ENCODE data around the gene CCR2. TPM values are rescaled to one million over a fixed set of nuclear protein-coding genes. Genes with fewer than 3 reads are reported as not detected.

Gene CCR2
- total RNA-seq, 1 donor from 2014 or later: 1.2 TPM

- intact Hi-C loops (cut with DNase I): no loop called here
- no peak for DNase-seq (ENCODE audit: extremely low spot score in 2 of 2)
- H3K4me3 ChIP-seq: no peak overlapping the region
- H3K27me3 ChIP-seq: no peaks in the 10 kb centered on the region
- no peaks in the 10 kb centered on the region for H3K36me3 ChIP-seq
- no peaks in the 10 kb centered on the region for H3K9me3 ChIP-seq
- no peak overlapping the region for H3K27ac ChIP-seq
- no peak for TF ChIP-seq POLR2A (IDR thresholded peaks at IDR 0.05)
- no peak for TF ChIP-seq CTCF (IDR thresholded peaks at IDR 0.05)
- TF ChIP-seq POLR2AphosphoS5 (IDR thresholded peaks at IDR 0.05; ENCODE audit: insufficient read depth in 1 of 2, low read depth in 1 of 2): no peak
- H3K4me1 ChIP-seq: no peaks in the 10 kb centered on the region
Measured at GRCh38 chr3:46397111-46397510, 43.2 kb downstream of the CCR2 start.

- Histone ChIP-seq H3K27me3 (no peaks in the 10 kb centered on the region), H3K4me3 (no peak overlapping the region), H3K4me1 (no peaks in the 10 kb centered on the region), H3K9me3 (no peaks in the 10 kb centered on the region), H3K27ac (no peak overlapping the region), H3K36me3 (no peaks in the 10 kb centered on the region)
- TF ChIP-seq POLR2AphosphoS5 (IDR thresholded peaks at IDR 0.05; ENCODE audit: insufficient read depth in 1 of 2, low read depth in 1 of 2) (no peak), CTCF (IDR thresholded peaks at IDR 0.05) (no peak), POLR2A (IDR thresholded peaks at IDR 0.05) (no peak)
- intact Hi-C loops (cut with DNase I): no loop called here
- no peak for DNase-seq (ENCODE audit: extremely low spot score in 2 of 2)
Measured at GRCh38 chr3:46398186-46398955, 44.5 kb downstream of the CCR2 start.

GRCh38 chr3:46399098-46399497 lies 45.2 kb downstream of the CCR2 start:
- H3K4me3 ChIP-seq: no peak overlapping the region
- no peaks in the 10 kb centered on the region for H3K36me3 ChIP-seq
- no peaks in the 10 kb centered on the region for H3K9me3 ChIP-seq
- no peak overlapping the region for H3K27ac ChIP-seq
- H3K27me3 ChIP-seq: no peaks in the 10 kb centered on the region
- DNase-seq (ENCODE audit: extremely low spot score in 2 of 2): no peak
- no peaks in the 10 kb centered on the region for H3K4me1 ChIP-seq
- intact Hi-C loops (cut with DNase I): no loop called here
- no peak for TF ChIP-seq POLR2AphosphoS5 (IDR thresholded peaks at IDR 0.05; ENCODE audit: insufficient read depth in 1 of 2, low read depth in 1 of 2)
- TF ChIP-seq CTCF (IDR thresholded peaks at IDR 0.05): no peak
- no peak for TF ChIP-seq POLR2A (IDR thresholded peaks at IDR 0.05)

GRCh38 chr3:46399557-46399956 lies 45.6 kb downstream of the CCR2 start:
- no peaks in the 10 kb centered on the region for H3K9me3 ChIP-seq
- H3K4me3 ChIP-seq: no peak overlapping the region
- TF ChIP-seq POLR2A (IDR thresholded peaks at IDR 0.05): no peak
- TF ChIP-seq POLR2AphosphoS5 (IDR thresholded peaks at IDR 0.05; ENCODE audit: insufficient read depth in 1 of 2, low read depth in 1 of 2): no peak
- no peak for TF ChIP-seq CTCF (IDR thresholded peaks at IDR 0.05)
- intact Hi-C loops (cut with DNase I): no loop called here
- H3K27me3 ChIP-seq: no peaks in the 10 kb centered on the region
- H3K4me1 ChIP-seq: peaks cover under 1% of the 10 kb centered on the region
- H3K27ac ChIP-seq: no peak overlapping the region
- H3K36me3 ChIP-seq: no peaks in the 10 kb centered on the region
- DNase-seq (ENCODE audit: extremely low spot score in 2 of 2): no peak

- Histone ChIP-seq H3K4me1 (peaks cover 7% of the 10 kb centered on the region), H3K36me3 (no peaks in the 10 kb centered on the region), H3K27me3 (no peaks in the 10 kb centered on the region), H3K9me3 (no peaks in the 10 kb centered on the region), H3K4me3 (no peak overlapping the region), H3K27ac (no peak overlapping the region)
- no peak for DNase-seq (ENCODE audit: extremely low spot score in 2 of 2)
- TF ChIP-seq POLR2AphosphoS5 (IDR thresholded peaks at IDR 0.05; ENCODE audit: insufficient read depth in 1 of 2, low read depth in 1 of 2) (no peak), CTCF (IDR thresholded peaks at IDR 0.05) (no peak), POLR2A (IDR thresholded peaks at IDR 0.05) (no peak)
- intact Hi-C loops (cut with DNase I): no loop called here
Measured at GRCh38 chr3:46400000-46400734, 46.3 kb downstream of the CCR2 start.
